Natural killer cell (primary cell): ENCODE results near the gene CLUH. TPM values are rescaled to one million over a fixed set of nuclear protein-coding genes. Genes with fewer than 3 reads are reported as not detected.

Experiments used
- ATAC-seq, 3 donors: fragments of 150-1000 bp in 2 of 3; fragments of 200-7000 bp in 1 of 3; cut with Tn5 transposase; 1 replicate in 1 of 3; 2 replicates in 2 of 3; pipeline ENCODE4 v1.10.0; 2021; ENCODE audit warnings: mild to moderate bottlenecking in 2 of 3, moderate library complexity in 2 of 3
- DNase-seq, 2 donors: peaks; one replicate each; pipeline versions ENCODE4 v3.0.0 to v3.0.0-alpha.2; 2013 to 2021; ENCODE audit warnings: mixed read lengths in 1 of 2
- H3K27ac ChIP-seq: one replicate; pipeline ENCODE4 v1.5.1; 2013; ENCODE audit warnings: mild to moderate bottlenecking, low read length
- H3K27me3 ChIP-seq: one replicate; pipeline ENCODE4 v1.6.1; 2013; ENCODE audit warnings: low read length; ENCODE audit not compliant: control insufficient read depth, insufficient read depth
- H3K36me3 ChIP-seq: one replicate; pipeline ENCODE4 v1.6.1; 2013; ENCODE audit warnings: low read length; ENCODE audit not compliant: control insufficient read depth, insufficient read depth
- H3K4me1 ChIP-seq: one replicate; pipeline ENCODE4 v1.6.1; 2013; ENCODE audit warnings: low read length; ENCODE audit not compliant: control insufficient read depth, insufficient read depth
- H3K4me3 ChIP-seq: one replicate; pipeline ENCODE4 v1.5.1; 2013; ENCODE audit warnings: low read length
- H3K9me3 ChIP-seq: one replicate; pipeline ENCODE4 v1.6.1; 2013; ENCODE audit warnings: low read length; ENCODE audit not compliant: control insufficient read depth, insufficient read depth
- H3K27ac Mint-ChIP-seq, 2 donors: one replicate each; pipeline ENCODE4 v1.8.0; 2022; ENCODE audit warnings: mild to moderate bottlenecking in 2 of 2, mixed read lengths in 2 of 2, moderate library complexity in 1 of 2
- H3K27me3 Mint-ChIP-seq, 2 donors: one replicate each; pipeline ENCODE4 v1.8.0; 2022; ENCODE audit warnings: low read depth in 2 of 2, mixed read lengths in 2 of 2
- H3K36me3 Mint-ChIP-seq: one replicate; pipeline ENCODE4 v1.8.0; 2022; ENCODE audit warnings: mixed read lengths
- H3K4me1 Mint-ChIP-seq, 2 donors: one replicate each; pipeline ENCODE4 v1.8.0; 2022; ENCODE audit warnings: mixed read lengths in 2 of 2
- H3K4me3 Mint-ChIP-seq: one replicate; pipeline ENCODE4 v1.8.0; 2022; ENCODE audit warnings: mild to moderate bottlenecking, moderate library complexity, mixed read lengths
- H3K9me3 Mint-ChIP-seq, 2 donors: one replicate each; pipeline ENCODE4 v1.8.0; 2022; ENCODE audit warnings: mixed read lengths in 2 of 2
- CTCF ChIP-seq: fragments of 200-600 bp; IDR thresholded peaks from one replicate; pipeline ENCODE4 v1.8.0; 2022; ENCODE audit warnings: antibody characterized with exemption
- WGBS: methylation state at CpG from one replicate; pipeline ENCODE4 v1.1.7; 2013; ENCODE audit warnings: missing lambda C conversion rate; ENCODE audit not compliant: insufficient coverage; 5-methylcytosine and 5-hydroxymethylcytosine counted together
- intact Hi-C: fragments of 100-400 bp; cut with micrococcal nuclease; formaldehyde crosslinking; loops from one replicate; pipeline ENCODE4 v1.14.2; 2022
- total RNA-seq, 4 donors: library from RNA; stranded (reverse); fragments of 120-200 nt in 1 of 4; gene quantifications; one replicate each; pipeline versions ENCODE4 v1.2.3 to v1.2.4, GENCODE V29; 2013 to 2022

CLUH gene
- total RNA-seq, 3 donors from 2014 or later (not counting 1 experiment from before 2014, with no cell fraction given) = 34.6 to 43.5 (median 42.1) TPM

- ATAC-seq = no peak
- Histone ChIP-seq H3K4me3 (no peak overlapping the region), H3K27me3 (no peaks in the 10 kb centered on the region), H3K9me3 (no peaks in the 10 kb centered on the region), H3K36me3 (peaks cover 49% of the 10 kb centered on the region), H3K4me1 (peaks cover 15% of the 10 kb centered on the region), H3K27ac (no peak overlapping the region)
- intact Hi-C loops = no loop called here
- 96% methylated on average over 16 of the region's 18 CpGs for WGBS
- Mint-ChIP-seq H3K4me3 (no peak overlapping the region), H3K9me3 (no peaks in the 10 kb centered on the region), H3K27ac (no peak overlapping the region), H3K36me3 (peaks cover 10% of the 10 kb centered on the region), H3K4me1 (peaks cover 4 to 5% of the 10 kb centered on the region in 2 donors), H3K27me3 (no peaks in the 10 kb centered on the region)
- DNase-seq = no peak
- TF ChIP-seq CTCF = no peak
These were observed 27.0 kb downstream of the CLUH start for GRCh38 chr17:2684549-2684948.

- no peak for DNase-seq
- Histone ChIP-seq H3K36me3 (peaks cover 50% of the 10 kb centered on the region), H3K4me3 (no peak overlapping the region), H3K4me1 (peaks cover 8% of the 10 kb centered on the region), H3K27me3 (no peaks in the 10 kb centered on the region), H3K27ac (no peak overlapping the region), H3K9me3 (no peaks in the 10 kb centered on the region)
- ATAC-seq = no peak
- Mint-ChIP-seq H3K9me3 (no peaks in the 10 kb centered on the region), H3K36me3 (peaks cover 10% of the 10 kb centered on the region), H3K4me1 (peaks cover 0 to 10% of the 10 kb centered on the region in 2 donors), H3K27ac (peak overlapping the region; percentile 33 to 53), H3K4me3 (no peak overlapping the region), H3K27me3 (no peaks in the 10 kb centered on the region)
- no peak for TF ChIP-seq CTCF
- 95% methylated on average over 8 of the region's 8 CpGs for WGBS
- intact Hi-C loops = no loop called here
These were observed 27.7 kb downstream of the CLUH start for GRCh38 chr17:2683912-2684311.

GRCh38 chr17:2682176-2682938, 29.2 kb downstream of the CLUH start:
- Histone ChIP-seq H3K36me3 (peaks cover 54% of the 10 kb centered on the region), H3K27me3 (no peaks in the 10 kb centered on the region), H3K4me1 (no peaks in the 10 kb centered on the region), H3K9me3 (no peaks in the 10 kb centered on the region), H3K4me3 (no peak overlapping the region), H3K27ac (no peak overlapping the region)
- Mint-ChIP-seq H3K9me3 (no peaks in the 10 kb centered on the region), H3K4me1 (peaks cover 0 to 5% of the 10 kb centered on the region in 2 donors), H3K27ac (no peak overlapping the region), H3K36me3 (peaks cover 10% of the 10 kb centered on the region), H3K4me3 (no peak overlapping the region), H3K27me3 (no peaks in the 10 kb centered on the region)
- intact Hi-C loops = no loop called here
- no peak for TF ChIP-seq CTCF
- ATAC-seq (no peak), DNase-seq (no peak)
- WGBS = 92% methylated on average over 2 of the region's 3 CpGs

- Histone ChIP-seq H3K9me3 (no peaks in the 10 kb centered on the region), H3K36me3 (peaks cover 58% of the 10 kb centered on the region), H3K4me3 (no peak overlapping the region), H3K4me1 (no peaks in the 10 kb centered on the region), H3K27me3 (no peaks in the 10 kb centered on the region), H3K27ac (no peak overlapping the region)
- TF ChIP-seq CTCF = no peak
- Mint-ChIP-seq H3K36me3 (peaks cover 10% of the 10 kb centered on the region), H3K9me3 (no peaks in the 10 kb centered on the region), H3K27ac (no peak overlapping the region), H3K4me3 (no peak overlapping the region), H3K27me3 (no peaks in the 10 kb centered on the region), H3K4me1 (peaks cover 0 to 5% of the 10 kb centered on the region in 2 donors)
- intact Hi-C loops = no loop called here
- no peak for ATAC-seq
- DNase-seq = no peak
- WGBS = 100% methylated on average over 4 of the region's 7 CpGs
These were observed 29.9 kb downstream of the CLUH start for GRCh38 chr17:2681650-2682049.
